Erythroblast (primary cell): ENCODE results near the gene RAP1A.

Experiments used
- GATA1 ChIP-seq: IDR thresholded peaks from 2 replicates; pipeline ENCODE4 v1.6.1; 2011; ENCODE audit warnings: low read depth, mild to moderate bottlenecking, control low read depth, low read length, moderate library complexity
- POLR2A ChIP-seq: IDR thresholded peaks from 2 replicates; pipeline ENCODE4 v1.6.1; 2011; ENCODE audit warnings: mild to moderate bottlenecking, low read length

DNA sequence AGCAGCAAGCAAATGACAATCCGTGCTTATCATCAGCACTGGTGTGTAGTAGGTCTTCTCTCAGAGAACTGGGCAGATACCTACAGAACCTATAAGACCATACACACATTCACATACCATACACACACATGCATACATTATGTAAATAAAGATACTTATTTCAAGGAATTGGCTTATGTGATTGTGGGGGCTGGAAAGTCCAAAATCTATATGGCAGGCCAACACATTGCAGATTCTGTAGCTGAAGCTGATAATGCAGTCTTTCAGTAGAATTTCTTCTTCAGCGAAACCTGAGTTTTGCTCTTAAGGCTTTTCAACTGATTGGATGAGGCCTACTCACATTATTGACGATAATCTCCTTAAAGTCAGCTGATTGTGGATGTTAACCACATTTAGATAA is 24.1 kb downstream of the RAP1A start:
- TF ChIP-seq POLR2A: no peak
- no peak for TF ChIP-seq GATA1
